Stomach (tissue), 4 donors: Measurements from ENCODE around the gene ACOXL.

Source experiments
- POLR2A ChIP-seq, 4 donors: fragments of 450-650 bp; IDR thresholded peaks; one replicate each; pipeline ENCODE4 v1.6.1; 2016; ENCODE audit warnings: antibody characterized with exemption in 4 of 4, control low read depth in 2 of 4, mild to moderate bottlenecking in 1 of 4, moderate library complexity in 1 of 4
- TF ChIP-seq, protein P1 (sequence below), 7 experiments: fragments of 450-650 bp in 4 of 7; fragments of 200-600 bp in 3 of 7; sonication (generic) in 3 of 7; IDR thresholded peaks; one replicate each; pipeline ENCODE4 v1.5.1; 2016 to 2019; ENCODE audit warnings: antibody characterized with exemption in 7 of 7, control low read depth in 2 of 7, mild to moderate bottlenecking in 1 of 7

DNA sequence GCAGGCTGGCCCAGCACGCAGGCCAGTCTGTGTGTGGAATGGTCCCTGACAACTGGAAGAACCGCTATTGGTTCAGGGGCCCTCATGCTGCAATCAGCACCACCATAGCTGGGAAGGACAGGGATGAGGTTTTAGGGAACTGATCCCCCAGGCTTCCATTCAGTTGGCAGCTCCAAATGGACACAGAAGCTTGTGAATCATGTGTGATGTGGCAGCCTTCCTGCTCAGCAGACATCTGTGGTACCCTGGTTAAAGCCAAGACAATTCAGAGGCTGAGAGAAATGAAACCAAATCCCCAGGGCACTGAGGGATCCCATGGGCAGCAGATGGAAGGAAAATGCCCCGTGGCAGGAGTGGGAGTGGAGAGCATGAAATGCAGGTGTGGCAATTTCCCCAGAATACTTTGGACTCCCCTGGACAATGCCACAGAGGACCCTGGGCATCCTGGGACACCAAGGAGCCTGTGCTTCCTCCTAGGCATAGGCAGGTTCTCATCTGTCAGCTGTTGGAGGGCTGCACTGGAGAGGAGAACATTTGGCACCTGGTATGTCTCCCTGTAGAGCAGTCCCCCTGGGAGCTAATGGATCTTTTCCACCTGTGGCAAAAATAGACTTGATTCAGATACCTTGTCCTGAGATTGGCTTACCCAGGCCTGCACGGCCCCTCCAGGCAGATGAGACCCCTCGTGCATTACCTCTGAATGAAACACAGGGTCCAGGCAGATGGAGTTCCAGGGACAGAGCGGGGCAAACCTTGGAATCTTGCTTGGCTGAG is 226.2 kb downstream of the ACOXL start:
- TF ChIP-seq, protein P1, sequence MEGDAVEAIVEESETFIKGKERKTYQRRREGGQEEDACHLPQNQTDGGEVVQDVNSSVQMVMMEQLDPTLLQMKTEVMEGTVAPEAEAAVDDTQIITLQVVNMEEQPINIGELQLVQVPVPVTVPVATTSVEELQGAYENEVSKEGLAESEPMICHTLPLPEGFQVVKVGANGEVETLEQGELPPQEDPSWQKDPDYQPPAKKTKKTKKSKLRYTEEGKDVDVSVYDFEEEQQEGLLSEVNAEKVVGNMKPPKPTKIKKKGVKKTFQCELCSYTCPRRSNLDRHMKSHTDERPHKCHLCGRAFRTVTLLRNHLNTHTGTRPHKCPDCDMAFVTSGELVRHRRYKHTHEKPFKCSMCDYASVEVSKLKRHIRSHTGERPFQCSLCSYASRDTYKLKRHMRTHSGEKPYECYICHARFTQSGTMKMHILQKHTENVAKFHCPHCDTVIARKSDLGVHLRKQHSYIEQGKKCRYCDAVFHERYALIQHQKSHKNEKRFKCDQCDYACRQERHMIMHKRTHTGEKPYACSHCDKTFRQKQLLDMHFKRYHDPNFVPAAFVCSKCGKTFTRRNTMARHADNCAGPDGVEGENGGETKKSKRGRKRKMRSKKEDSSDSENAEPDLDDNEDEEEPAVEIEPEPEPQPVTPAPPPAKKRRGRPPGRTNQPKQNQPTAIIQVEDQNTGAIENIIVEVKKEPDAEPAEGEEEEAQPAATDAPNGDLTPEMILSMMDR (IDR thresholded peaks at IDR 0.05), result no peak
- TF ChIP-seq POLR2A (IDR thresholded peaks at IDR 0.05), result no peak
